GM12801 (cell line): ENCODE data around the gene CD79A.

Experiments
- TF ChIP-seq, protein P1 (sequence below): IDR thresholded peaks from one replicate; pipeline ENCODE4 v1.5.1; 2011; ENCODE audit warnings: control low read depth; ENCODE audit not compliant: insufficient read length; ENCODE audit errors: extremely low read depth

The CD79A gene

GRCh38 chr19:41904118-41904870, 27.2 kb downstream of the CD79A start:
- TF ChIP-seq, protein P1, sequence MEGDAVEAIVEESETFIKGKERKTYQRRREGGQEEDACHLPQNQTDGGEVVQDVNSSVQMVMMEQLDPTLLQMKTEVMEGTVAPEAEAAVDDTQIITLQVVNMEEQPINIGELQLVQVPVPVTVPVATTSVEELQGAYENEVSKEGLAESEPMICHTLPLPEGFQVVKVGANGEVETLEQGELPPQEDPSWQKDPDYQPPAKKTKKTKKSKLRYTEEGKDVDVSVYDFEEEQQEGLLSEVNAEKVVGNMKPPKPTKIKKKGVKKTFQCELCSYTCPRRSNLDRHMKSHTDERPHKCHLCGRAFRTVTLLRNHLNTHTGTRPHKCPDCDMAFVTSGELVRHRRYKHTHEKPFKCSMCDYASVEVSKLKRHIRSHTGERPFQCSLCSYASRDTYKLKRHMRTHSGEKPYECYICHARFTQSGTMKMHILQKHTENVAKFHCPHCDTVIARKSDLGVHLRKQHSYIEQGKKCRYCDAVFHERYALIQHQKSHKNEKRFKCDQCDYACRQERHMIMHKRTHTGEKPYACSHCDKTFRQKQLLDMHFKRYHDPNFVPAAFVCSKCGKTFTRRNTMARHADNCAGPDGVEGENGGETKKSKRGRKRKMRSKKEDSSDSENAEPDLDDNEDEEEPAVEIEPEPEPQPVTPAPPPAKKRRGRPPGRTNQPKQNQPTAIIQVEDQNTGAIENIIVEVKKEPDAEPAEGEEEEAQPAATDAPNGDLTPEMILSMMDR, result no peak

DNA sequence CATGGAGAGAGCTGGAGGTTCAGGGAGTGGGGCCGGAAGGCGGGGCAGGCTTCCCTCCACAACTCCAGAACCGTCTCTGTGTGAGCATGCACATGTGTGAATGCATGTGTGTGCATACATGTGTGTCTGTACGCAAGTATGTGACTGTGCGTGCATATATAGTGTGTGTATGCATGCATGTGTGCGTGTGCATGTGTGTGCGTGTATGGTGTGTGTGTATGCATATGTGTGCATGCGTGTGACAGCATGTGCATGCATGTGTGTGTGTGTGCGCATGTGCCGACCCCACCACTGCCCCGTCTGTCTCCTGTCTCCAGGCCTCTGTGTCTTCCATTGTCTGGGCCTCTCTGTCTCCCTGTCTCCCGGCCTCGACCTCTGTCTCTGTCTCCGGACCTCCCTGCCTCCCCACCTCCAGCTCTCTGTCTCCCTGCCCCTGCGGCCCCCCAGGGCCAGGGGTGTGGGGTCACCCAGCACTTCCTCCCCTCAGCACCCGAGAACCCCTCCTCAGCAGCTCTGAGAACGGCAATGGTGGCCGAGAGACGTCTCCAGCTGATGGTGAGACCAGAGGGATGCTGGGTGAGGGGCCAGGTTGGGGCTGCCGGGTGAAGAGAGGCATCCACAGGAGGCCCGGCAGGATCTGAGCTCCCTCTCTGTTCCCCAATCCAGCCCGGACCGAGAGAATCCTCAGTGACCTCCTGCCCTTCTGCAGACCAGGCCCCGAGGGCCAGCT, 28.4 kb downstream of the CD79A start:
- TF ChIP-seq, protein P1, result no peak

GRCh38 chr19:41906271-41906670, 29.2 kb downstream of the CD79A start:
- TF ChIP-seq, protein P1, result no peak

GRCh38 chr19:41906916-41907680, 30.0 kb downstream of the CD79A start:
- TF ChIP-seq, protein P1, result no peak

GRCh38 chr19:41907994-41908615, 31.0 kb downstream of the CD79A start:
- TF ChIP-seq, protein P1, result no peak

DNA sequence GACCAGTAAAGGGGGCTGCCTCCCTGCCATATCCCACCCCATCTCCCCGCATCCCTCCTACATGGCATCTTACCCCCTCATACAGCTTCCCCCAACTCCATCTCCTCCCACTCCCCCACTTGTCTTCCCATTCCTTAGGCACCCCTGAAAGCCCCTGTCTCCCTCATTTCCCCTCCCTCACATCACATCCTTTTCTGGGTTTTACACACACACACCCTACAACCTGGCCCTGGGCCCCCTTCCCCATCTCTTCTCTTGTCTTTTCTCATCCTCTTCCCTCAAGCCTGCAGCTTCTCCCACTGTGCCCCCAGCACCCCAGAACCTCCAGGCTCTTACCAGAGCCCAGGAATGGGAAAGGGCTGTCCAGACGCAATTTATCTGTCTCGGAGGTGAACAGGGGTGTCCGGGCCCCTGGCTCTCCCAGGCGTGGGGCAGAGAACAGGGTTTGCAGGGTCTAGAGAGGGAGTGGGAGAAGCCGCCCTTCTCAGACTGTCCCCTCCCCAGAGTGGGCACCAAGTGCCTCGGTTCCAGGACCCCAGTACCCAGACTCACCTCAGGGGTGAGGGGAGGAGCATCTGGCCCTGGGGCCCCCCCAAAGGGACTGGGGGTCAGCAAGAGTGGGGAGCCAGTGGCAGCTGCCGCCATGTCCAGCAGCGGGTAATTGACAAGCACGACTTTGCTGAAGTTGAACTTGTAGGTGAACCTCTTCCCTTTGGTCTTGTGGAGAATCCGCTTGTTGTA, 31.8 kb downstream of the CD79A start:
- TF ChIP-seq, protein P1, result no peak
